ENCODE results near the gene GFRA1.

The GFRA1 gene

GRCh38 chr10:116255886-116256751 lies 16.9 kb downstream of the GFRA1 start:
- no peak overlapping the region for H3K4me3 ChIP-seq (ENCODE audit: low read depth, low read length)
- no peak for TF ChIP-seq CTCF (IDR thresholded peaks at IDR 0.05; ENCODE audit: low read depth, low read length)

- TF ChIP-seq CTCF (IDR thresholded peaks at IDR 0.05; ENCODE audit: low read depth, low read length): no peak
- H3K4me3 ChIP-seq (ENCODE audit: low read depth, low read length): no peak overlapping the region
Measured at GRCh38 chr10:116254422-116255155, 18.4 kb downstream of the GFRA1 start.

- no peak overlapping the region for H3K4me3 ChIP-seq (ENCODE audit: low read depth, low read length)
- no peak for TF ChIP-seq CTCF (IDR thresholded peaks at IDR 0.05; ENCODE audit: low read depth, low read length)
Measured at GRCh38 chr10:116253716-116254115, 19.3 kb downstream of the GFRA1 start.

- H3K4me3 ChIP-seq (ENCODE audit: low read depth, low read length): no peak overlapping the region
- TF ChIP-seq CTCF (IDR thresholded peaks at IDR 0.05; ENCODE audit: low read depth, low read length): no peak
Measured at GRCh38 chr10:116251602-116252395, 21.2 kb downstream of the GFRA1 start.

DNA sequence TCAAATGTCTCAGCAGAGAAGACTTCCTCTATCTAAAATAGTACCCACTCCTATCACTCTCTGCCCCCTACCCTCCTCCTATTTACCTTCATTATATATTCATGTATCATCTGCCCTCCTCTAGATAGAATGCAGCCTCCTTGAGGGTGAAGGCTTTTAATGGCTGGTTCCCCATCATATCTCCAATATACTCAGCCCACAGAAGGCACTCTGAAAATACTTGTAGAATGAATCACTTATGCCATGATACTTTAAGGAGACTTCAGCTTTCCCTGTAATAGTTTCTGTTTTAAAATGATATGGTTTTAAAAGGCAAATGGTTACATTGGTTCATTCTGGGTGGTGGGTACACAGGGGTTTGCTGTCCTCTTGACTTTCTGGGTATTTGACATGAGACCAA lies 25.3 kb downstream of the GFRA1 start:
- H3K4me3 ChIP-seq (ENCODE audit: low read depth, low read length): no peak overlapping the region
- no peak for TF ChIP-seq CTCF (IDR thresholded peaks at IDR 0.05; ENCODE audit: low read depth, low read length)

GRCh38 chr10:116246263-116246662 lies 26.7 kb downstream of the GFRA1 start:
- no peak for TF ChIP-seq CTCF (IDR thresholded peaks at IDR 0.05; ENCODE audit: low read depth, low read length)
- no peak overlapping the region for H3K4me3 ChIP-seq (ENCODE audit: low read depth, low read length)
